HepG2 (cell line): ENCODE results near the gene KLF16. TPM values are rescaled to one million over a fixed set of nuclear protein-coding genes. Genes with fewer than 3 reads are reported as not detected.

Experiments
- FOXO1 ChIP-seq: sonication (generic); formaldehyde crosslinking; IDR thresholded peaks from 2 replicates; pipeline ENCODE4 v1.4.0; 2020; ENCODE audit warnings: missing genetic modification reagents
- KDM2A ChIP-seq: sonication (generic); formaldehyde crosslinking; IDR thresholded peaks from 2 replicates; pipeline ENCODE4 v1.4.0; 2020; ENCODE audit warnings: low read depth, missing genetic modification reagents, borderline replicate concordance
- MEIS1 ChIP-seq: sonication (generic); formaldehyde crosslinking; IDR thresholded peaks from 2 replicates; pipeline ENCODE4 v1.9.0; 2021; ENCODE audit warnings: mild to moderate bottlenecking, missing genetic modification reagents, moderate library complexity, borderline replicate concordance
- MTA3 ChIP-seq: sonication (generic); formaldehyde crosslinking; IDR thresholded peaks from 2 replicates; pipeline ENCODE4 v1.4.0; 2020; ENCODE audit warnings: missing genetic modification reagents
- SOX5 ChIP-seq: IDR thresholded peaks from 2 replicates; pipeline ENCODE4 v1.6.1; 2016; ENCODE audit warnings: borderline replicate concordance
- SUZ12 ChIP-seq: fragments of 150-350 bp; IDR thresholded peaks from 2 replicates; pipeline ENCODE4 v1.6.1; 2014; ENCODE audit warnings: low read depth, low read length
- TBX3 ChIP-seq: fragments of 450-650 bp; IDR thresholded peaks from 2 replicates; pipeline ENCODE4 v1.6.1; 2017; ENCODE audit warnings: antibody characterized with exemption, mild to moderate bottlenecking, inconsistent platforms, borderline replicate concordance
- TCF7 ChIP-seq: sonication (generic); IDR thresholded peaks from 2 replicates; pipeline ENCODE4 v1.6.1; 2016; ENCODE audit warnings: antibody characterized with exemption, low read depth
- TFE3 ChIP-seq: IDR thresholded peaks from 2 replicates; pipeline ENCODE4 v1.6.1; 2016
- TOPORS ChIP-seq: sonication (generic); formaldehyde crosslinking; IDR thresholded peaks from 2 replicates; pipeline ENCODE4 v1.8.0; 2023; ENCODE audit warnings: mild to moderate bottlenecking, missing genetic modification reagents
- TSC22D2 ChIP-seq: sonication (generic); formaldehyde crosslinking; IDR thresholded peaks from 2 replicates; pipeline ENCODE4 v1.5.1; 2020; ENCODE audit warnings: missing genetic modification reagents, mild to moderate bottlenecking, borderline replicate concordance
- ZFP91 ChIP-seq: sonication (generic); formaldehyde crosslinking; IDR thresholded peaks from 2 replicates; pipeline ENCODE4 v1.9.0; 2022; ENCODE audit warnings: missing genetic modification reagents, mild to moderate bottlenecking, borderline replicate concordance
- ZKSCAN8 ChIP-seq: IDR thresholded peaks from 2 replicates; pipeline ENCODE4 v1.6.1; 2016; ENCODE audit warnings: borderline replicate concordance, missing genetic modification reagents, missing compliant biosample characterization
- ZNF484 ChIP-seq: sonication (generic); formaldehyde crosslinking; IDR thresholded peaks from 2 replicates; pipeline ENCODE4 v1.5.1; 2020; ENCODE audit warnings: mild to moderate bottlenecking, low read depth, missing genetic modification reagents, borderline replicate concordance
- ZNF687 ChIP-seq: sonication (generic); formaldehyde crosslinking; IDR thresholded peaks from 2 replicates; pipeline ENCODE4 v1.5.1; 2020; ENCODE audit warnings: mild to moderate bottlenecking, missing genetic modification reagents, moderate library complexity
- ZNF766 ChIP-seq: sonication (generic); formaldehyde crosslinking; IDR thresholded peaks from 2 replicates; pipeline ENCODE4 v1.5.0; 2020; ENCODE audit warnings: missing genetic modification reagents, borderline replicate concordance
- polyA plus RNA-seq, 8 experiments: library from polyadenylated mRNA; depleted of rRNA in 3 of 8; stranded (reverse) in 7 of 8; unstranded in 1 of 8; fragments of >200 nt; fragmentation: Illumina TruSeq in 4 of 8; extraction: Trizol in 4 of 8; gene quantifications; 2 replicates each; pipeline versions ENCODE4 v1.2.1 to v1.2.3, GENCODE V29; 2011 to 2016; ENCODE audit warnings: low read depth in 4 of 8, missing spikeins in 1 of 8, mixed read lengths in 1 of 8; ENCODE audit not compliant: insufficient read depth in 1 of 8
- total RNA-seq, 5 experiments: library from RNA; depleted of rRNA; stranded (reverse); fragments of >200 nt; fragmentation: Illumina TruSeq; extraction: Trizol; gene quantifications; 2 replicates each; pipeline ENCODE4 v1.2.3, GENCODE V29; 2016; ENCODE audit warnings: low read depth in 1 of 5
- TF ChIP-seq, protein P1 (sequence below): sonication (generic); formaldehyde crosslinking; IDR thresholded peaks from 2 replicates; pipeline ENCODE4 v1.4.0; 2020; ENCODE audit warnings: low read depth, missing genetic modification reagents
- TF ChIP-seq, protein P2 (sequence below): IDR thresholded peaks from 2 replicates; pipeline ENCODE4 v1.6.1; 2012; ENCODE audit warnings: inconsistent platforms

The KLF16 gene
- total and polyA plus RNA-seq, 2 of the 13 experiments (the other 11 are each of a cell fraction or from before 2014, with no cell fraction given): 3.5 to 6.7 TPM

- peak; percentile 53 for TF ChIP-seq ZNF687 (CRISPR knock-in tag)
- no peak for TF ChIP-seq ZNF484 (CRISPR knock-in tag)
- no peak for TF ChIP-seq SUZ12
- TF ChIP-seq, protein P1, sequence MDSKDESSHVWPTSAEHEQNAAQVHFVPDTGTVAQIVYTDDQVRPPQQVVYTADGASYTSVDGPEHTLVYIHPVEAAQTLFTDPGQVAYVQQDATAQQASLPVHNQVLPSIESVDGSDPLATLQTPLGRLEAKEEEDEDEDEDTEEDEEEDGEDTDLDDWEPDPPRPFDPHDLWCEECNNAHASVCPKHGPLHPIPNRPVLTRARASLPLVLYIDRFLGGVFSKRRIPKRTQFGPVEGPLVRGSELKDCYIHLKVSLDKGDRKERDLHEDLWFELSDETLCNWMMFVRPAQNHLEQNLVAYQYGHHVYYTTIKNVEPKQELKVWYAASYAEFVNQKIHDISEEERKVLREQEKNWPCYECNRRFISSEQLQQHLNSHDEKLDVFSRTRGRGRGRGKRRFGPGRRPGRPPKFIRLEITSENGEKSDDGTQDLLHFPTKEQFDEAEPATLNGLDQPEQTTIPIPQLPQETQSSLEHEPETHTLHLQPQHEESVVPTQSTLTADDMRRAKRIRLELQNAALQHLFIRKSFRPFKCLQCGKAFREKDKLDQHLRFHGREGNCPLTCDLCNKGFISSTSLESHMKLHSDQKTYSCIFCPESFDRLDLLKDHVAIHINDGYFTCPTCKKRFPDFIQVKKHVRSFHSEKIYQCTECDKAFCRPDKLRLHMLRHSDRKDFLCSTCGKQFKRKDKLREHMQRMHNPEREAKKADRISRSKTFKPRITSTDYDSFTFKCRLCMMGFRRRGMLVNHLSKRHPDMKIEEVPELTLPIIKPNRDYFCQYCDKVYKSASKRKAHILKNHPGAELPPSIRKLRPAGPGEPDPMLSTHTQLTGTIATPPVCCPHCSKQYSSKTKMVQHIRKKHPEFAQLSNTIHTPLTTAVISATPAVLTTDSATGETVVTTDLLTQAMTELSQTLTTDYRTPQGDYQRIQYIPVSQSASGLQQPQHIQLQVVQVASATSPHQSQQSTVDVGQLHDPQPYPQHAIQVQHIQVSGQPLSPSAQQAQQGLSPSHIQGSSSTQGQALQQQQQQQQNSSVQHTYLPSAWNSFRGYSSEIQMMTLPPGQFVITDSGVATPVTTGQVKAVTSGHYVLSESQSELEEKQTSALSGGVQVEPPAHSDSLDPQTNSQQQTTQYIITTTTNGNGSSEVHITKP (CRISPR knock-in tag): peak; percentile 48; the same call in 1 of the 2 replicates
- TF ChIP-seq ZKSCAN8 (CRISPR knock-in tag): no peak
- TF ChIP-seq MEIS1 (CRISPR knock-in tag): no peak
- no peak for TF ChIP-seq FOXO1 (CRISPR knock-in tag)
- 0 out of 2 replicates have a peak, but pooled peaks have one; percentile 10 for TF ChIP-seq SOX5 (CRISPR knock-in tag)
- no peak for TF ChIP-seq TOPORS (CRISPR knock-in tag)
- TF ChIP-seq TFE3: no peak
- no peak for TF ChIP-seq MTA3 (CRISPR knock-in tag)
- 0 out of 2 replicates have a peak, but pooled peaks have one; percentile 27 for TF ChIP-seq ZFP91 (CRISPR knock-in tag)
- no peak for TF ChIP-seq ZNF766 (CRISPR knock-in tag)
- no peak for TF ChIP-seq TCF7
- no peak for TF ChIP-seq TSC22D2 (CRISPR knock-in tag)
- TF ChIP-seq, protein P2, sequence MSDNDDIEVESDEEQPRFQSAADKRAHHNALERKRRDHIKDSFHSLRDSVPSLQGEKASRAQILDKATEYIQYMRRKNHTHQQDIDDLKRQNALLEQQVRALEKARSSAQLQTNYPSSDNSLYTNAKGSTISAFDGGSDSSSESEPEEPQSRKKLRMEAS: no peak
- TF ChIP-seq TBX3: no peak
- TF ChIP-seq KDM2A (CRISPR knock-in tag): 0 out of 2 replicates have a peak, but pooled peaks have one; percentile 30
Measured at GRCh38 chr19:1825909-1826556, 37.3 kb downstream of the KLF16 start (continued).
